Measurements from ENCODE around the gene ORC5. TPM values are rescaled to one million over a fixed set of nuclear protein-coding genes. Genes with fewer than 3 reads are reported as not detected.

The ORC5 gene
- total and polyA plus RNA-seq, 10 of the 15 experiments (the other 5 are each of a cell fraction or from before 2014, with no cell fraction given), result 14.8 to 58.6 (median 30.3) TPM

- no peak overlapping the region for H3K9ac ChIP-seq (ENCODE audit: control insufficient read depth, insufficient read depth, low read length)
- H3K9me3 ChIP-seq (replicated peaks; ENCODE audit: control insufficient read depth, insufficient read depth, low read length), result no peaks in the 10 kb centered on the region
- ChIA-PET POLR2A (no interaction called here), RAD21 (ENCODE audit: unreplicated experiment) (no interaction called here), CTCF (no interaction called here), SMC1A (ENCODE audit: uncharacterized antibody, unreplicated experiment) (no interaction called here)
- TF ChIP-seq ATF2 (IDR thresholded peaks at IDR 0.05; ENCODE audit: low read length) (no peak), ZNF24 (IDR thresholded peaks at IDR 0.05) (no peak), GATAD2B (conservative IDR thresholded peaks at IDR 0.05; ENCODE audit: low read depth) (no peak), ASH2L (IDR thresholded peaks at IDR 0.05; ENCODE audit: borderline replicate concordance, low read depth) (no peak), JUNB (IDR thresholded peaks at IDR 0.05) (no peak)
- FAIRE-seq (no peak), ATAC-seq (no peak), DNase-seq (ENCODE audit: low read depth, low spot score) (no peak)
- no peaks in the 10 kb centered on the region for H3K27me3 ChIP-seq (replicated peaks in 1 of 2; ENCODE audit: control insufficient read depth in 2 of 2, insufficient read depth in 2 of 2, low read length in 1 of 2)
- no TSS peak for BruUV-seq (replicated peaks)
- in situ Hi-C loops (cut with MboI), result no loop called here
- no peaks in the 10 kb centered on the region for H3K36me3 ChIP-seq (ENCODE audit: control insufficient read depth in 2 of 2, insufficient read depth in 2 of 2, low read length in 1 of 2)
- H3K4me3 ChIP-seq, result no peak overlapping the region
- H4K20me1 ChIP-seq (ENCODE audit: control insufficient read depth, insufficient read depth), result no peaks in the 10 kb centered on the region
- intact Hi-C loops (cut with micrococcal nuclease; ENCODE audit: unreplicated experiment), result no loop called here
- no peak overlapping the region for H3K27ac ChIP-seq (ENCODE audit: control insufficient read depth, insufficient read depth)
- no peaks in the 10 kb centered on the region for H3K79me2 ChIP-seq (ENCODE audit: control insufficient read depth, insufficient read depth, low read length)
- H3K4me1 ChIP-seq (ENCODE audit: control insufficient read depth, insufficient read depth, low read length), result no peaks in the 10 kb centered on the region
- 43% methylated on average over 3 of the region's 3 CpGs for WGBS (ENCODE audit: insufficient coverage, insufficient replicate concordance, low lambda C conversion rate, missing lambda C conversion rate)
- no peak overlapping the region for H3K4me2 ChIP-seq (ENCODE audit: control insufficient read depth, insufficient read depth)
- no peak overlapping the region for H2AFZ ChIP-seq (ENCODE audit: control insufficient read depth, low read depth, low read length)
These were observed 118.2 kb downstream of the ORC5 start for GRCh38 chr7:104089612-104090011.

GRCh38 chr7:104089061-104089460 is 118.8 kb downstream of the ORC5 start:
- Histone ChIP-seq H3K79me2 (ENCODE audit: control insufficient read depth, insufficient read depth, low read length) (no peaks in the 10 kb centered on the region), H3K4me1 (ENCODE audit: control insufficient read depth, insufficient read depth, low read length) (no peaks in the 10 kb centered on the region), H3K27ac (ENCODE audit: control insufficient read depth, insufficient read depth) (no peak overlapping the region), H3K4me2 (ENCODE audit: control insufficient read depth, insufficient read depth) (no peak overlapping the region), H3K9ac (ENCODE audit: control insufficient read depth, insufficient read depth, low read length) (no peak overlapping the region), H4K20me1 (ENCODE audit: control insufficient read depth, insufficient read depth) (no peaks in the 10 kb centered on the region), H3K36me3 (ENCODE audit: control insufficient read depth in 2 of 2, insufficient read depth in 2 of 2, low read length in 1 of 2) (no peaks in the 10 kb centered on the region), H3K27me3 (replicated peaks in 1 of 2; ENCODE audit: control insufficient read depth in 2 of 2, insufficient read depth in 2 of 2, low read length in 1 of 2) (no peaks in the 10 kb centered on the region), H2AFZ (ENCODE audit: control insufficient read depth, low read depth, low read length) (no peak overlapping the region), H3K9me3 (replicated peaks; ENCODE audit: control insufficient read depth, insufficient read depth, low read length) (no peaks in the 10 kb centered on the region), H3K4me3 (no peak overlapping the region)
- WGBS (ENCODE audit: insufficient coverage, insufficient replicate concordance, low lambda C conversion rate, missing lambda C conversion rate), result 0% methylated on average over 1 of the region's 1 CpG
- SMC1A ChIA-PET (ENCODE audit: uncharacterized antibody, unreplicated experiment), result no interaction called here
- ATAC-seq (no peak), FAIRE-seq (no peak), DNase-seq (ENCODE audit: low read depth, low spot score) (no peak)
- POLR2A ChIA-PET, result no interaction called here
- TF ChIP-seq GATAD2B (conservative IDR thresholded peaks at IDR 0.05; ENCODE audit: low read depth) (no peak), MTA3 (IDR thresholded peaks at IDR 0.05; ENCODE audit: borderline replicate concordance, low read length) (no peak), CBX3 (IDR thresholded peaks at IDR 0.05; ENCODE audit: borderline replicate concordance, low read depth) (no peak), IRF4 (IDR thresholded peaks at IDR 0.05; ENCODE audit: low read depth, low read length) (no peak)
- intact Hi-C loops (cut with micrococcal nuclease; ENCODE audit: unreplicated experiment), result no loop called here
- in situ Hi-C loops (cut with MboI), result no loop called here
- CTCF ChIA-PET, result no interaction called here
- RAD21 ChIA-PET (ENCODE audit: unreplicated experiment), result no interaction called here
- BruUV-seq (replicated peaks), result no TSS peak

Other genes with a start within 250 kb of the ORC5 start
- 0.11 TPM in 1 of 2 replicates, not detected in the other for gene RELN, start 218.4 kb downstream of the ORC5 start, total RNA-seq (2014; rRNA removed)
- gene RELN, start 218.4 kb downstream of the ORC5 start, total RNA-seq (2014; rRNA removed; fragmentation: Illumina TruSeq; extraction: Trizol), result not detected in 2 replicates
- 0.11 and 0.21 TPM in 2 replicates for gene RELN, start 218.4 kb downstream of the ORC5 start, total RNA-seq (2021)
- not detected in 2 replicates for gene RELN, start 218.4 kb downstream of the ORC5 start, polyA plus RNA-seq (2011; rRNA removed)
- gene RELN, start 218.4 kb downstream of the ORC5 start, polyA plus RNA-seq (2014; fragmentation: Illumina TruSeq; extraction: Trizol), result not detected in 2 replicates
- not detected for gene RELN, start 218.4 kb downstream of the ORC5 start, polyA plus RNA-seq (2014; fragmentation: Nextera tagmentation; extraction: Ambion mirVana)
- not detected in 2 replicates for gene RELN, start 218.4 kb downstream of the ORC5 start, polyA plus RNA-seq (2014; rRNA removed)
- not detected for gene RELN, start 218.4 kb downstream of the ORC5 start, polyA plus RNA-seq (2016; fragmentation: Nextera tagmentation; extraction: Ambion mirVana)
- not detected in 2 replicates for gene LHFPL3, start 120.6 kb upstream of the ORC5 start, total RNA-seq (2014; rRNA removed)
- gene LHFPL3, start 120.6 kb upstream of the ORC5 start, total RNA-seq (2014; rRNA removed; fragmentation: Illumina TruSeq; extraction: Trizol), result not detected in 2 replicates
- gene LHFPL3, start 120.6 kb upstream of the ORC5 start, total RNA-seq (2021), result not detected in 2 replicates
- not detected in 2 replicates for gene LHFPL3, start 120.6 kb upstream of the ORC5 start, polyA plus RNA-seq (2011; rRNA removed)
- not detected in 2 replicates for gene LHFPL3, start 120.6 kb upstream of the ORC5 start, polyA plus RNA-seq (2014; fragmentation: Illumina TruSeq; extraction: Trizol)
- not detected for gene LHFPL3, start 120.6 kb upstream of the ORC5 start, polyA plus RNA-seq (2014; fragmentation: Nextera tagmentation; extraction: Ambion mirVana)
- gene LHFPL3, start 120.6 kb upstream of the ORC5 start, polyA plus RNA-seq (2014; rRNA removed), result not detected in 2 replicates
- gene LHFPL3, start 120.6 kb upstream of the ORC5 start, polyA plus RNA-seq (2016; fragmentation: Nextera tagmentation; extraction: Ambion mirVana), result under 1 TPM in 1 of 2 experiments, not detected in 1; 0.09 TPM